ENCODE data around the gene EPHB2. TPM values are rescaled to one million over a fixed set of nuclear protein-coding genes. Genes with fewer than 3 reads are reported as not detected.

Gene EPHB2
- total and polyA plus RNA-seq, 2 of the 13 experiments (the other 11 are each of a cell fraction or from before 2014, with no cell fraction given), result 0.03 to 0.11 TPM

DNA sequence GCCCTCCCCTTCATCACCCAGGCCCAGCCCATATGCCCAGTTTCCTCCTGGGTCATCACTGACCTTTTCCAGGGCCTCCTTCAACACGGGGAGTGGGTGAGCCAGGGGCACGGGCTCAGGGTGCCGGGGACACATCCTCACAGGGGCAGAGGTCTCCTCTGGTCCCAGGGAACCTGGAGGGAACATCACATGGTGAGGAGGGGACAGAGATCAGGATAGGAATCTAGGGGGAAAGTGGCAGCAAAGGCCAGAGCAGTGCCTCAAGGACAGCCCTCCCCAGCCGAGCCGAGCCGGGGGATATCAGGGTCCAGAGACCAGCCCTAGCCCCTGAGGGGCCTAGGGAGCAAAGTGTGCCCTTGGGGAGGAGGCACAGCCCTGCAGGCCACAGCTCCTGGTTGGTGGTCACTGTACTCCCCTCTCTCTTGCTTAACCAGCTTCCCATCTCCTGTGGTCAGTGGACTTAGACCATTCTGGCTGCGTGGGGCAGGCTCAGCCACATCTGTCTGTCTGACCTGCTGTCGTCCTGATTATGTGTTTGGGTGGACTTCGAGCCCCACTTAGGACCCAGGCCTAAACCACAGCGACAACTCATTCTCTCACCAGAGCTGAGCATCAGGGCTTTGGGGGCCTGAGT, 252.5 kb downstream of the EPHB2 start (continued):
- TF ChIP-seq ZNF317 (CRISPR knock-in tag; IDR thresholded peaks at IDR 0.05) (no peak), HNF4A (CRISPR knock-in tag; IDR thresholded peaks at IDR 0.05) (peak; percentile 98), SRSF4 (IDR thresholded peaks at IDR 0.05; ENCODE audit: low read depth, low read length, poor library complexity, severe bottlenecking) (no peak), MED8 (CRISPR knock-in tag; IDR thresholded peaks at IDR 0.05; ENCODE audit: insufficient replicate concordance) (no peak), ZNF496 (CRISPR knock-in tag; IDR thresholded peaks at IDR 0.05; ENCODE audit: insufficient replicate concordance) (no peak), TFAP4 (IDR thresholded peaks at IDR 0.05; ENCODE audit: borderline replicate concordance, low read depth) (peak; percentile 49; the same call in 1 of the 2 replicates), CHD2 (IDR thresholded peaks at IDR 0.05; ENCODE audit: low read depth, low read length) (no peak), ZNF292 (CRISPR knock-in tag; IDR thresholded peaks at IDR 0.05; ENCODE audit: borderline replicate concordance, low read depth) (peak; percentile 88), ZNF503 (CRISPR knock-in tag; IDR thresholded peaks at IDR 0.05) (no peak), FOXO1 (CRISPR knock-in tag; IDR thresholded peaks at IDR 0.05) (no peak; the same call in 1 of the 2 replicates), ZNF737 (CRISPR knock-in tag; IDR thresholded peaks at IDR 0.05; ENCODE audit: borderline replicate concordance) (no peak), GABPB1 (CRISPR knock-in tag; IDR thresholded peaks at IDR 0.05) (peak; percentile 26; the same call in 1 of the 2 replicates), SP140L (CRISPR knock-in tag; IDR thresholded peaks at IDR 0.05; ENCODE audit: borderline replicate concordance) (no peak), ARNT (IDR thresholded peaks at IDR 0.05) (no peak), ZNF230 (CRISPR knock-in tag; IDR thresholded peaks at IDR 0.05) (no peak; the same call in 1 of the 2 replicates), SALL1 (CRISPR knock-in tag; IDR thresholded peaks at IDR 0.05) (peak; percentile 97), GPN1 (CRISPR knock-in tag; IDR thresholded peaks at IDR 0.05; ENCODE audit: borderline replicate concordance) (no peak), ZNF235 (CRISPR knock-in tag; IDR thresholded peaks at IDR 0.05; ENCODE audit: borderline replicate concordance) (no peak), ZNF674 (CRISPR knock-in tag; IDR thresholded peaks at IDR 0.05; ENCODE audit: low read depth) (no peak), ZIK1 (CRISPR knock-in tag; IDR thresholded peaks at IDR 0.05; ENCODE audit: borderline replicate concordance, low read depth) (no peak), ZNF234 (CRISPR knock-in tag; conservative IDR thresholded peaks at IDR 0.05) (0 out of 2 replicates have a peak, but pooled peaks have one; percentile 39)
- TF ChIP-seq, protein P1, sequence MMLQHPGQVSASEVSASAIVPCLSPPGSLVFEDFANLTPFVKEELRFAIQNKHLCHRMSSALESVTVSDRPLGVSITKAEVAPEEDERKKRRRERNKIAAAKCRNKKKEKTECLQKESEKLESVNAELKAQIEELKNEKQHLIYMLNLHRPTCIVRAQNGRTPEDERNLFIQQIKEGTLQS (CRISPR knock-in tag; IDR thresholded peaks at IDR 0.05), result no peak
- TF ChIP-seq, protein P2, sequence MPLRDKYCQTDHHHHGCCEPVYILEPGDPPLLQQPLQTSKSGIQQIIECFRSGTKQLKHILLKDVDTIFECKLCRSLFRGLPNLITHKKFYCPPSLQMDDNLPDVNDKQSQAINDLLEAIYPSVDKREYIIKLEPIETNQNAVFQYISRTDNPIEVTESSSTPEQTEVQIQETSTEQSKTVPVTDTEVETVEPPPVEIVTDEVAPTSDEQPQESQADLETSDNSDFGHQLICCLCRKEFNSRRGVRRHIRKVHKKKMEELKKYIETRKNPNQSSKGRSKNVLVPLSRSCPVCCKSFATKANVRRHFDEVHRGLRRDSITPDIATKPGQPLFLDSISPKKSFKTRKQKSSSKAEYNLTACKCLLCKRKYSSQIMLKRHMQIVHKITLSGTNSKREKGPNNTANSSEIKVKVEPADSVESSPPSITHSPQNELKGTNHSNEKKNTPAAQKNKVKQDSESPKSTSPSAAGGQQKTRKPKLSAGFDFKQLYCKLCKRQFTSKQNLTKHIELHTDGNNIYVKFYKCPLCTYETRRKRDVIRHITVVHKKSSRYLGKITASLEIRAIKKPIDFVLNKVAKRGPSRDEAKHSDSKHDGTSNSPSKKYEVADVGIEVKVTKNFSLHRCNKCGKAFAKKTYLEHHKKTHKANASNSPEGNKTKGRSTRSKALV (CRISPR knock-in tag; IDR thresholded peaks at IDR 0.05), result no peak
- TF ChIP-seq, protein P3, sequence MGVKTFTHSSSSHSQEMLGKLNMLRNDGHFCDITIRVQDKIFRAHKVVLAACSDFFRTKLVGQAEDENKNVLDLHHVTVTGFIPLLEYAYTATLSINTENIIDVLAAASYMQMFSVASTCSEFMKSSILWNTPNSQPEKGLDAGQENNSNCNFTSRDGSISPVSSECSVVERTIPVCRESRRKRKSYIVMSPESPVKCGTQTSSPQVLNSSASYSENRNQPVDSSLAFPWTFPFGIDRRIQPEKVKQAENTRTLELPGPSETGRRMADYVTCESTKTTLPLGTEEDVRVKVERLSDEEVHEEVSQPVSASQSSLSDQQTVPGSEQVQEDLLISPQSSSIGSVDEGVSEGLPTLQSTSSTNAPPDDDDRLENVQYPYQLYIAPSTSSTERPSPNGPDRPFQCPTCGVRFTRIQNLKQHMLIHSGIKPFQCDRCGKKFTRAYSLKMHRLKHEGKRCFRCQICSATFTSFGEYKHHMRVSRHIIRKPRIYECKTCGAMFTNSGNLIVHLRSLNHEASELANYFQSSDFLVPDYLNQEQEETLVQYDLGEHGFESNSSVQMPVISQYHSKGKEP (CRISPR knock-in tag; IDR thresholded peaks at IDR 0.05), result no peak

All from HepG2 (cell line).